Dermis blood vessel endothelial cell (primary cell): ENCODE results near the gene C20orf144. TPM values are rescaled to one million over a fixed set of nuclear protein-coding genes. Genes with fewer than 3 reads are reported as not detected.
"Not testable (repeated sequence)": the region's sequence is repeated elsewhere in the genome, so short reads cannot be mapped to it uniquely, and the experiment has no call there.

Source experiments
- DNase-seq: peaks from one replicate; pipeline ENCODE4 v3.0.0; 2010
- total RNA-seq: library from RNA; depleted of rRNA; stranded (reverse); fragments of >200 nt; gene quantifications from 2 replicates; pipeline ENCODE4 v1.2.3, GENCODE V29; 2014

C20orf144 gene
- total RNA-seq, 1 donor from 2014 or later: not detected

GRCh38 chr20:33697129-33697528, 35.0 kb downstream of the C20orf144 start:
- no peak for DNase-seq

DNA sequence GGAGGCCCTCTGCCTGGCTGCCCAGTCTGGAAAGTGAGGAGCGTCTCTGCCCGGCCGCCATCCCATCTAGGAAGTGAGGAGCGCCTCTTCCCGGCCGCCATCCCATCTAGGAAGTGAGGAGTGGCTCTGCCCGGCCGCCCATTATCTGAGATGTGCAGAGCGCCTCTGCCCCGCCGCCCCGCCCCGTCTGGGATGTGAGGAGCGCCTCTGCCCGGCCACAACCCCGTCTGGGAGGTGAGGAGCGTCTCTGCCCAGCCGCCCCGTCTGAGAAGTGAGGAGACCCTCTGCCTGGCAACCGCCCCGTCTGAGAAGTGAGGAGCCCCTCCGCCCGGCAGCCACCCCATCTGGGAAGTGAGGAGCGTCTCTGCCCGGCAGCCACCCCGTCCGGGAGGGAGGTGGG, 36.8 kb downstream of the C20orf144 start:
- DNase-seq: not testable (repeated sequence)

DNA sequence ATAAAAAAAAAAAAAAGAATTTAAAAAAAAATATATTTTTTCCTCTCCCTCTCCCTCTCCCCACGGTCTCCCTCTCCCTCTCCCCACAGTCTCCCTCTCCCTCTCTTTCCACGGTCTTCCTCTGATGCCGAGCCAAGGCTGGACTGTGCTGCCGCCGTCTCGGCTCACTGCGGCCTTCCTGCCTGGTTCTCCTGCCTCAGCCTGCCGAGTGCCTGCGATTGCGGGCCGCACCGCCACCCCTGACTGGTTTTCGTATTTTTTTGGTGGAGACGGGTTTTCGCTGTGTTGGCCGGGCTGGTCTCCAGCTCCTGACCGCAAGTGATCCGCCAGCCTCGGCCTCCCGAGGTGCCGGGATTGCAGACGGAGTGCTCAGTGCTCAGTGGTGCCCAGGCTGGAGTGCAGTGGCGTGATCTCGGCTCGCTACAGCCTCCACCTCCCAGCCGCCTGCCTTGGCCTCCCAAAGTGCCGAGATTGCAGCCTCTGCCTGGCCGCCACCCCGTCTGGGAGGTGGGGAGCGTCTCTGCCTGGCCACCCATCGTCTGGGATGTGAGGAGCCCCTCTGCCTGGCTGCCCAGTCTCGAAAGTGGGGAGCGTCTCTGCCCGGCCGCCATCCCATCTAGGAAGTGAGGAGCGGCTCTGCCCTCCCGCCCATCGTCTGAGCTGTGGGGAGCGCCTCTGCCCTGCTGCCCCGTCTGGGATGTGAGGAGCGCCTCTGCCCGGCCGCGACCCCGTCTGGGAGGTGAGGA, 38.7 kb downstream of the C20orf144 start:
- not testable (repeated sequence) for DNase-seq

DNA sequence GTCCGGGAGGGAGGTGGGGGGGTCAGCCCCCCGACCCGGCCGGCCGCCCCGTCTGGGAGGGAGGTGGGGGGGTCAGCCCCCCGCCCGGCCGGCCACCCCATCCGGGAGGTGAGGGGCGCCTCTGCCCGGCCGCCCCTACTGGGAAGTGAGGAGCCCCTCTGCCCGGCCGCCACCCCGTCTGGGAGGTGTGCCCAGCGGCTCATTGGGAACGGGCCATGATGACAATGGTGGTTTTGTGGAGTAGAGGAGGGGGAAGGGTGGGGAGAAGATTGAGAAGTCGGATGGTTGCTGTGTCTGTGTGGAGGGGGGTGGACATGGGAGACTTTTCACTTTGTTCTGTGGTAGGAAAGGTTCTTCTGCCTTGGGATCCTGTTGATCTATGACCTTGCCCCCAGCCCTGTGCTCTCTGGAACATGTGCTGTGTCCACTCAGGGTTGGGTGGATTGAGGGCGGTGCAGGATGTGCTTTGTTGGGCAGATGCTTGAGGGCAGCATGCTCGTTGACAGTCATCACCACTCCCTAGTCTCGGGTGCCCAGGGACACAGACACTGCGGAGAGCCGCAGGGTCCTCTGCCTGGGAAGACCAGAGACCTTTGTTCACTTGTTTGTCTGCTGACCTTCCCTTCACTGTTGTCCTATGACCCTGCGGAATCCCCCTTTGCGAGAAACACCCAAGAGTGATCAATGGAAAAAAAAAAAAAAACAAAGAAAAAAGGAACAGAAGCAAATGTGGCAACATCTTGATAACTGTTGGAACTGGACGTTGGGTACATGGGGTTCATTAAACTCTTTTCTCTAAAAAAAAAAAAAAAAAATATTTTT, 39.7 kb downstream of the C20orf144 start:
- no peak for DNase-seq

- DNase-seq: no peak
Observed at GRCh38 chr20:33702861-33703260, 40.7 kb downstream of the C20orf144 start.

GRCh38 chr20:33703498-33704137, 41.5 kb downstream of the C20orf144 start:
- no peak for DNase-seq

GRCh38 chr20:33704197-33704924, 42.2 kb downstream of the C20orf144 start:
- DNase-seq: no peak

- no peak for DNase-seq
Observed at GRCh38 chr20:33707668-33708067, 45.5 kb downstream of the C20orf144 start.

DNA sequence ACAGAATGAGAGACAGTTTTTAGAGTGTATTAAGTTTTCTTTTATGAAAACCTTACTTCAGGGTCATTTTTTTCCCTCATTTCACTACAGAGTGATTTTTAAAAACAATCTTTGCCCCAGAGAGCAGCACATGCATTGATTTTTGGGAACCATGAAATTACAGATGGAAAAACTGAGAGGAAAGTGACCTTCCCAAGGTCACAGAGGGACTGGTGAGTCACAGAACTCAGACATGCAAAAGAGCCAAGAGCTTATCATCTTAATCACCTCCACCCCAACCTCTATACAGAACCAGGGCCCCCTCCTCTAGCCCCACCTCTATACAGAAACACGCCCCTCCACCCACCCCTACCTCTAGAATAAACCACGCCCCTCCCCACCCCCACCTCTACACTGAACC, 47.3 kb downstream of the C20orf144 start:
- DNase-seq: no peak

- DNase-seq: no peak
Observed at GRCh38 chr20:33709905-33710541, 47.9 kb downstream of the C20orf144 start.

- DNase-seq: no peak
Observed at GRCh38 chr20:33710681-33711445, 48.7 kb downstream of the C20orf144 start.

DNA sequence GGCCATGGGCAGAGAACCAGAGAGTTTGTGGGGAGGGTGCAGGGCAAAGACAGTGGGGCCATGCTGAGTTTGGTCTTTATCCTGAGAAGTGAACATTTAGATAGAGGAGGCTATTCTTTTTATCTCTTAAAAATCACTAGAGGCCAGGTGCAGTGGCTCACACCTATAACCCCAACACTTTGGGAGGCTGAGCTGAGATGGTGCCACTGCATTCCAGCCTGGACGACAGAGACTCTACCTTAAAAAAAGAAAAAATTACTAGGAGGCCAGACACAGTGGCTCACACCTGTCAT, 49.3 kb downstream of the C20orf144 start:
- DNase-seq: no peak

Other genes with a start within 250 kb of the C20orf144 start
- 7.2 and 8.8 TPM in 2 replicates for gene SNTA1, start 218.6 kb upstream of the C20orf144 start, total RNA-seq
- 4.2 and 5.3 TPM in 2 replicates for gene CBFA2T2, start 172.2 kb upstream of the C20orf144 start, total RNA-seq
- gene ACTL10, start 4.6 kb downstream of the C20orf144 start, total RNA-seq: 1.9 and 2.2 TPM in 2 replicates
- 10.2 and 12.4 TPM in 2 replicates for gene NECAB3, start 12.1 kb downstream of the C20orf144 start, total RNA-seq
- 11.2 and 16.1 TPM in 2 replicates for gene E2F1, start 24.1 kb downstream of the C20orf144 start, total RNA-seq
- gene PXMP4, start 58.0 kb downstream of the C20orf144 start, total RNA-seq: 4.3 and 5.0 TPM in 2 replicates
- gene ZNF341, start 69.7 kb downstream of the C20orf144 start, total RNA-seq: 1.9 and 2.4 TPM in 2 replicates
- gene CHMP4B, start 149.0 kb downstream of the C20orf144 start, total RNA-seq: 58.2 and 58.8 TPM in 2 replicates